Smooth muscle cell (in vitro differentiated cells): ENCODE results near the gene KCNK6. TPM values are rescaled to one million over a fixed set of nuclear protein-coding genes. Genes with fewer than 3 reads are reported as not detected.

Experiments
- DNase-seq: peaks from one replicate; lab custom pipeline; 2025; ENCODE audit not compliant: unreplicated experiment; lab: John Stamatoyannopoulos, UW
- H2AFZ ChIP-seq: fragments of 200-600 bp; sonication (generic); 2 replicates; pipeline ENCODE4 v1.6.0; 2016; ENCODE audit warnings: antibody characterized with exemption, low read depth, mild to moderate bottlenecking
- H3F3A ChIP-seq: fragments of 200-600 bp; sonication (generic); 2 replicates; pipeline ENCODE4 v1.6.0; 2017; ENCODE audit warnings: antibody characterized with exemption, low read depth
- H3K27ac ChIP-seq: fragments of 200-600 bp; sonication (generic); 2 replicates; pipeline ENCODE4 v1.5.1; 2016; ENCODE audit warnings: low read depth, mild to moderate bottlenecking
- H3K27me3 ChIP-seq: fragments of 200-600 bp; sonication (generic); 2 replicates; pipeline ENCODE4 v1.6.1; 2016; ENCODE audit warnings: low read depth, mild to moderate bottlenecking
- H3K36me3 ChIP-seq: fragments of 200-600 bp; sonication (generic); 2 replicates; pipeline ENCODE4 v1.5.1; 2016; ENCODE audit warnings: low read depth
- H3K4me1 ChIP-seq: fragments of 200-600 bp; sonication (generic); 2 replicates; pipeline ENCODE4 v1.5.1; 2016; ENCODE audit warnings: low read depth
- H3K4me2 ChIP-seq: fragments of 200-600 bp; sonication (generic); 2 replicates; pipeline ENCODE4 v1.6.0; 2016; ENCODE audit warnings: mild to moderate bottlenecking
- H3K4me3 ChIP-seq: fragments of 200-600 bp; sonication (generic); 2 replicates; pipeline ENCODE4 v1.5.1; 2016; ENCODE audit warnings: mild to moderate bottlenecking
- H3K79me2 ChIP-seq: fragments of 200-600 bp; sonication (generic); 2 replicates; pipeline ENCODE4 v1.6.0; 2016; ENCODE audit warnings: low read depth, mild to moderate bottlenecking
- H3K9ac ChIP-seq: fragments of 200-600 bp; sonication (generic); 2 replicates; pipeline ENCODE4 v1.6.0; 2016; ENCODE audit warnings: low read depth
- H3K9me3 ChIP-seq: fragments of 200-600 bp; sonication (generic); replicated peaks from 2 replicates; pipeline ENCODE4 v1.5.1; 2016; ENCODE audit warnings: low read depth
- H4K20me1 ChIP-seq: fragments of 200-600 bp; sonication (generic); 2 replicates; pipeline ENCODE4 v1.6.0; 2016; ENCODE audit warnings: low read depth
- CTCF ChIP-seq: fragments of 200-600 bp; sonication (generic); IDR thresholded peaks from 2 replicates; pipeline ENCODE4 v1.5.1; 2017; ENCODE audit warnings: borderline replicate concordance, mild to moderate bottlenecking, antibody characterized with exemption; ENCODE audit not compliant: insufficient read depth, poor library complexity, severe bottlenecking
- WGBS: methylation state at CpG from one replicate; pipeline ENCODE4 v1.1.7; 2016; ENCODE audit warnings: low lambda C conversion rate; 5-methylcytosine and 5-hydroxymethylcytosine counted together
- polyA plus RNA-seq: library from polyadenylated mRNA; unstranded; fragments of >200 nt; fragmentation: Nextera tagmentation; extraction: Ambion mirVana; gene quantifications from 2 replicates; pipeline ENCODE4 v1.2.1, GENCODE V29; 2016
- total RNA-seq: library from RNA; depleted of rRNA; stranded (reverse); fragments of >200 nt; gene quantifications from 2 replicates; pipeline ENCODE4 v1.2.3, GENCODE V29; 2014

Gene KCNK6
- total and polyA plus RNA-seq, 2 experiments from 2014 or later, result 6.5 to 12.6 TPM

DNA sequence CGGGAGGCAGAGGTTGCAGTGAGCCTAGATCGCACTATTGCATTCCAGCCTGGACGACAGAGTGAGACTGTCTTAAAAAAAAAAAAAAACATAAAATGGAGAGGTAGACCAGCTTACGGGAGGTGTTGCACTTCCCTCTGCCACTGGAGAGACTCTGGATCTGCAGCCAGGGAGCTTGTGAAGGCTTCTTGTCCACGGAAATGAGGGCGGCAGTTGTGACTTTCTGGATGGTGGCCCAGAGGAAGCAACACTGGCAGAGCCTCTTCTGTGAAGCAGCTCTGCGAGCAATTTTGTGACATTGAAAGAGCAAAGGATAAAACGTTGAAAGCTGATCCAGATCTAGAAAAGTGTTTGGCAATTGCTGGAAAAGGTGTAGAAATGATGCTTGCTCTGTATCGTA lies 44.9 kb upstream of the KCNK6 start:
- Histone ChIP-seq H3K36me3 (no peaks in the 10 kb centered on the region), H3K4me1 (peaks cover 20% of the 10 kb centered on the region), H4K20me1 (peaks cover 52% of the 10 kb centered on the region), H3K9ac (no peak overlapping the region), H3K4me2 (no peak overlapping the region), H3K4me3 (no peak overlapping the region), H3K27ac (no peak overlapping the region), H3K79me2 (peaks cover 42% of the 10 kb centered on the region), H3F3A (peaks cover 33% of the 10 kb centered on the region), H3K27me3 (no peaks in the 10 kb centered on the region), H3K9me3 (no peaks in the 10 kb centered on the region), H2AFZ (no peak overlapping the region)
- 82% methylated on average over 9 of the region's 9 CpGs for WGBS
- no peak for DNase-seq
- no peak for TF ChIP-seq CTCF

GRCh38 chr19:38276942-38277517 lies 42.6 kb upstream of the KCNK6 start:
- H3K4me3 ChIP-seq, result no peak overlapping the region
- no peaks in the 10 kb centered on the region for H3K27me3 ChIP-seq
- peaks cover 26% of the 10 kb centered on the region for H3F3A ChIP-seq
- no peaks in the 10 kb centered on the region for H3K9me3 ChIP-seq
- H3K79me2 ChIP-seq, result peaks cover 44% of the 10 kb centered on the region
- H3K4me1 ChIP-seq, result peaks cover 9% of the 10 kb centered on the region
- peak overlapping the region; percentile 75 for H3K27ac ChIP-seq
- TF ChIP-seq CTCF, result no peak
- H3K4me2 ChIP-seq, result peak overlapping the region; percentile 48
- peaks cover 54% of the 10 kb centered on the region for H4K20me1 ChIP-seq
- WGBS, result 77% methylated on average over 7 of the region's 7 CpGs
- no peak for DNase-seq
- H3K36me3 ChIP-seq, result no peaks in the 10 kb centered on the region
- no peak overlapping the region for H3K9ac ChIP-seq
- H2AFZ ChIP-seq, result no peak overlapping the region

GRCh38 chr19:38277549-38277948 lies 42.1 kb upstream of the KCNK6 start:
- H3K9ac ChIP-seq, result no peak overlapping the region

More at GRCh38 chr19:38277549-38277948, 42.1 kb upstream of the KCNK6 start:
- 25% methylated on average over 5 of the region's 5 CpGs for WGBS
- Histone ChIP-seq H2AFZ (no peak overlapping the region), H3K9me3 (no peaks in the 10 kb centered on the region), H3K4me3 (no peak overlapping the region), H3K36me3 (no peaks in the 10 kb centered on the region), H3K79me2 (peaks cover 44% of the 10 kb centered on the region), H3K27me3 (no peaks in the 10 kb centered on the region), H3F3A (peaks cover 26% of the 10 kb centered on the region), H4K20me1 (peaks cover 54% of the 10 kb centered on the region), H3K27ac (peak overlapping the region; percentile 75), H3K4me1 (peaks cover 9% of the 10 kb centered on the region), H3K4me2 (peak overlapping the region; percentile 48)
- TF ChIP-seq CTCF, result no peak
- no peak for DNase-seq
